22Rv1 (cell line): Measurements from ENCODE around the gene PCBP4.

Experiments
- ZFX ChIP-seq: fragments of 450-650 bp; IDR thresholded peaks from 2 replicates; pipeline ENCODE4 v1.6.1; 2017; ENCODE audit warnings: antibody characterized with exemption, borderline replicate concordance
- TF ChIP-seq, protein P1 (sequence below): fragments of 450-650 bp; IDR thresholded peaks from 2 replicates; pipeline ENCODE4 v1.5.1; 2017; ENCODE audit warnings: mild to moderate bottlenecking

DNA sequence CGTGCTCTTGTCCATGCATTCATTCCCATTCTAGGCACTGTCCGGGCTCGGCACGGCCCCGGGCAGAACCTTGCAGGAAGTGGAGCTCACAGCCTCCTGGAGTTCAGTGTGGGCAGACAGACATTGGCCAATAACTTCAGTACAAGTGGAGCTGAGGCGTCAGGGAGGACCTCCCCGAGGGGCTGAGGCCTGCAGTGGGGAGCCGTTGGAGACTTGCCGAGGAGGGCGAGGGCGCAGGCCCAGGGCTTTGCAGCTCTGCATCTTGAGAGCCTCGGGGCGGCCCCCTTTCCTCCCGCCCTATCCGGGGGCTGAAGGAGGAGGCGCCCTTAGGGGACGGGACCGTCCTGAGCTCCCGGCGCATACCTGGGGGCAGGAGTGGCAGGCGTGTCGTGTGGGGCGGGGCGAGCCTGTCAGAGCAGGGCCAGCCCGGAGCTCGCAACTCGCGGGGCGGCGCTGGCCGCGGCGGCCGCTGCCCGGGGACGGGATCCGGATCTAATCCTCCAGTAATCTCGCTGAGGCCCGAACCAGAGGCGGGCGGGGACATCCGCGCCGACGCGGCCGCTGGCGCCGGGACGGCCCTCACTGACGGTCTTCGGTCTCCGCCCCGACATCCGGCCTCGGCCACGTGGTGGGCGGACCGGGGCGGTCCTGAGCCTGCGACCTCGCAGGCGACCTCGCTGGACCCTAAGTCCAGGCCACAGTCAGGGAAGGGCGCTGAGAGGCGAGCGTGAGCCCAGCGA lies 15.8 kb upstream of the PCBP4 start, which contains the start of gene ACY1:
- TF ChIP-seq, protein P1, sequence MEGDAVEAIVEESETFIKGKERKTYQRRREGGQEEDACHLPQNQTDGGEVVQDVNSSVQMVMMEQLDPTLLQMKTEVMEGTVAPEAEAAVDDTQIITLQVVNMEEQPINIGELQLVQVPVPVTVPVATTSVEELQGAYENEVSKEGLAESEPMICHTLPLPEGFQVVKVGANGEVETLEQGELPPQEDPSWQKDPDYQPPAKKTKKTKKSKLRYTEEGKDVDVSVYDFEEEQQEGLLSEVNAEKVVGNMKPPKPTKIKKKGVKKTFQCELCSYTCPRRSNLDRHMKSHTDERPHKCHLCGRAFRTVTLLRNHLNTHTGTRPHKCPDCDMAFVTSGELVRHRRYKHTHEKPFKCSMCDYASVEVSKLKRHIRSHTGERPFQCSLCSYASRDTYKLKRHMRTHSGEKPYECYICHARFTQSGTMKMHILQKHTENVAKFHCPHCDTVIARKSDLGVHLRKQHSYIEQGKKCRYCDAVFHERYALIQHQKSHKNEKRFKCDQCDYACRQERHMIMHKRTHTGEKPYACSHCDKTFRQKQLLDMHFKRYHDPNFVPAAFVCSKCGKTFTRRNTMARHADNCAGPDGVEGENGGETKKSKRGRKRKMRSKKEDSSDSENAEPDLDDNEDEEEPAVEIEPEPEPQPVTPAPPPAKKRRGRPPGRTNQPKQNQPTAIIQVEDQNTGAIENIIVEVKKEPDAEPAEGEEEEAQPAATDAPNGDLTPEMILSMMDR = peak; percentile 52; the same call in 1 of the 2 replicates
- TF ChIP-seq ZFX = no peak
